ENCODE results near the gene RNU1-2. TPM values are rescaled to one million over a fixed set of nuclear protein-coding genes. Genes with fewer than 3 reads are reported as not detected.
"Not testable (repeated sequence)": the region's sequence is repeated elsewhere in the genome, so short reads cannot be mapped to it uniquely, and the experiment has no call there.

RNU1-2 gene
- total and polyA plus RNA-seq, 2 of the 4 experiments (the other 2 are of a cell fraction) = under 0.01 TPM; not detected in 1

DNA sequence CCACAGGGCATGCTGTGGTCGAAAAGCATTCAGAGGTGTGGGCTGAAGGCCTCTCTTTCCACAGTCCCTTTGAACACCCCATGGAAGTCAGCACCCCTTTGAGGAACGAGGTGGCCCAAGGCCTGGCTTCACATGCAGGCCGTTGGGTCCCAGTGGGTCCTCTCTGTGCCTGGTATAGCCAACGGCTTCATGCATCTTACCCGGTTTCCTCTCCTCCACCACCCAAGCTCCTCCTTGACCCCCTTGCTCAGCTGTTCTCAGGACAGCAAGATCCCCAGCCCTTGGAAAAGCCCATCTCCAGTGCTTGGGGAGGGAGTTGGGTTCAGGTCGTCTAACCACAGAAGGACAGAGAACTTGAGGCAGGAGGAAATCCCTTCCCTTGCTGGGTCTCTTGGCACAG is 27.0 kb upstream of the RNU1-2 start:
- H3K27ac ChIP-seq (ENCODE audit: insufficient read depth, low read length); H3K4me3 ChIP-seq (ENCODE audit: insufficient read depth, low read depth, low read length); ATAC-seq (ENCODE audit: low read depth); H3K36me3 ChIP-seq (ENCODE audit: control insufficient read depth, insufficient read depth, low read length); H3K9me3 ChIP-seq (ENCODE audit: control insufficient read depth, insufficient read depth, low read length); H2BK120ac ChIP-seq (ENCODE audit: low read depth, low read length); H3K9me1 ChIP-seq (ENCODE audit: insufficient read depth, low read length); intact Hi-C loops (cut with micrococcal nuclease); POLR2A ChIA-PET (ENCODE audit: unreplicated experiment); H4K20me1 ChIP-seq (ENCODE audit: insufficient read depth, low read length); H4K8ac ChIP-seq (ENCODE audit: low read depth in 2 of 2, low read length in 2 of 2); H2BK5ac ChIP-seq (ENCODE audit: low read depth, low read length, poor library complexity, severe bottlenecking); H4K91ac ChIP-seq (ENCODE audit: insufficient read depth, low read depth, low read length); H3K23ac ChIP-seq (ENCODE audit: low read depth, low read length); H3K18ac ChIP-seq (ENCODE audit: low read depth, low read length); dilution Hi-C loops (cut with HindIII; ENCODE audit: low sequenced_read_pairs, unreplicated experiment); H3K56ac ChIP-seq (ENCODE audit: extremely low read depth, insufficient read depth, low read length); H3K4me2 ChIP-seq (ENCODE audit: low read depth, low read length); H3K9ac ChIP-seq (ENCODE audit: low read depth, low read length); in situ Hi-C loops (cut with MboI; ENCODE audit: low sequenced_read_pairs); H2AK9ac ChIP-seq (replicated peaks; ENCODE audit: low read depth, low read length, poor library complexity); H2AK5ac ChIP-seq (ENCODE audit: low read depth, low read length); H2BK15ac ChIP-seq (ENCODE audit: low read depth, low read length); H3K4ac ChIP-seq (ENCODE audit: low read depth, low read length); DNase-seq; CTCF ChIA-PET; BruUV-seq (replicated peaks); H3K4me1 ChIP-seq (ENCODE audit: control insufficient read depth, insufficient read depth, low read length); H4K5ac ChIP-seq (ENCODE audit: low read depth, low read length); H3K14ac ChIP-seq (replicated peaks; ENCODE audit: low read depth, low read length); H2BK20ac ChIP-seq (ENCODE audit: low read depth, low read length); H2AFZ ChIP-seq (replicated peaks; ENCODE audit: low read length, poor library complexity); H3K79me1 ChIP-seq (ENCODE audit: low read depth in 1 of 2, low read length in 2 of 2): not testable (repeated sequence)
- WGBS, 2 experiments (ENCODE audit: extremely low coverage in 2 of 2, insufficient read length in 1 of 2) = no CpG with 5 or more reads among the region's 6 CpGs
- peaks cover 16% of the 10 kb centered on the region for H3K27me3 ChIP-seq (ENCODE audit: control insufficient read depth, insufficient read depth, low read length)

DNA sequence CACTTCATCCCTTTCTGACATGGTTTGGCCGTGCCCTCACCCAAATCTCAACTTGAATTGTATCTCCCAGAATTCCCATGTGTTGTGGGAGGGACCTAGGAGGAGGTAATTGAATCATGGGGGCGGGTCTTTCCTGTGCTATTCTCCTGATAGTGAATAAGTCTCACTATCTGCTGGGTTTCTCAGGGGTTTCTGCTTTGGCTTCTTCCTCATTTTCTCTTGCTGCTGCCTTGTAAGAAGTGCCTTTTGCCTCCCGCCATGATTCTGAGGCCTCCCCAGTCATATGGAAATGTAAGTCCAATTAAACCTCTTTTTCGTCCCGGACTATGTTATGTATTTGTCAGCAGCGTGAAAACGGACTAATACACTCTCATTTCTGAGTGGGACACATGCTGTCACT is 25.8 kb upstream of the RNU1-2 start:
- intact Hi-C loops (cut with micrococcal nuclease); H3K79me1 ChIP-seq (ENCODE audit: low read depth in 1 of 2, low read length in 2 of 2); in situ Hi-C loops (cut with MboI; ENCODE audit: low sequenced_read_pairs); DNase-seq; H3K18ac ChIP-seq (ENCODE audit: low read depth, low read length); ATAC-seq (ENCODE audit: low read depth); H2AK5ac ChIP-seq (ENCODE audit: low read depth, low read length); BruUV-seq (replicated peaks); H3K9me3 ChIP-seq (ENCODE audit: control insufficient read depth, insufficient read depth, low read length); H3K9ac ChIP-seq (ENCODE audit: low read depth, low read length); H3K4ac ChIP-seq (ENCODE audit: low read depth, low read length); H2AFZ ChIP-seq (replicated peaks; ENCODE audit: low read length, poor library complexity); H4K20me1 ChIP-seq (ENCODE audit: insufficient read depth, low read length); H3K4me2 ChIP-seq (ENCODE audit: low read depth, low read length); H3K14ac ChIP-seq (replicated peaks; ENCODE audit: low read depth, low read length); H2BK120ac ChIP-seq (ENCODE audit: low read depth, low read length); H3K23ac ChIP-seq (ENCODE audit: low read depth, low read length); H3K27ac ChIP-seq (ENCODE audit: insufficient read depth, low read length); H2BK20ac ChIP-seq (ENCODE audit: low read depth, low read length); POLR2A ChIA-PET (ENCODE audit: unreplicated experiment); dilution Hi-C loops (cut with HindIII; ENCODE audit: low sequenced_read_pairs, unreplicated experiment); H2BK15ac ChIP-seq (ENCODE audit: low read depth, low read length); H4K5ac ChIP-seq (ENCODE audit: low read depth, low read length); H2BK5ac ChIP-seq (ENCODE audit: low read depth, low read length, poor library complexity, severe bottlenecking); H3K9me1 ChIP-seq (ENCODE audit: insufficient read depth, low read length); CTCF ChIA-PET; H3K56ac ChIP-seq (ENCODE audit: extremely low read depth, insufficient read depth, low read length); H3K36me3 ChIP-seq (ENCODE audit: control insufficient read depth, insufficient read depth, low read length); H3K4me1 ChIP-seq (ENCODE audit: control insufficient read depth, insufficient read depth, low read length); H2AK9ac ChIP-seq (replicated peaks; ENCODE audit: low read depth, low read length, poor library complexity); H3K4me3 ChIP-seq (ENCODE audit: insufficient read depth, low read depth, low read length); H4K8ac ChIP-seq (ENCODE audit: low read depth in 2 of 2, low read length in 2 of 2); H4K91ac ChIP-seq (ENCODE audit: insufficient read depth, low read depth, low read length): not testable (repeated sequence)
- WGBS, 2 experiments (ENCODE audit: extremely low coverage in 2 of 2, insufficient read length in 1 of 2) = no CpG with 5 or more reads among the region's 7 CpGs
- peaks cover 16% of the 10 kb centered on the region for H3K27me3 ChIP-seq (ENCODE audit: control insufficient read depth, insufficient read depth, low read length)
